PC-9 (cell line): ENCODE measurements around the gene DEFB119. TPM values are rescaled to one million over a fixed set of nuclear protein-coding genes. Genes with fewer than 3 reads are reported as not detected.

Experiments used
- BruUV-seq: library from RNA; stranded (reverse); fragments of 400-500 nt; replicated peaks from 2 replicates; lab custom pipeline; 2021; lab: Mats Ljungman, UMichigan
- CTCF ChIA-PET: fragments of 300-600 bp; sonication (Branson Sonifier 250); formaldehyde crosslinking; loops from one replicate; lab custom pipeline; 2022; ENCODE audit warnings: antibody characterized with exemption; lab: Charles Lee
- POLR2A ChIA-PET: fragments of 300-600 bp; sonication (Branson Sonifier 250); formaldehyde crosslinking; loops from one replicate; lab custom pipeline; 2022; ENCODE audit warnings: antibody characterized with exemption; ENCODE audit not compliant: unreplicated experiment; lab: Charles Lee
- DNase-seq, 2 experiments: peaks; one replicate each; pipeline versions ENCODE4 v3.0.0 to v3.0.0-alpha.2; 2015 to 2022; ENCODE audit warnings: mixed read lengths in 1 of 2
- H2AFZ ChIP-seq: fragments of 200-600 bp; sonication (generic); 2 replicates; pipeline ENCODE4 v1.8.1; 2017; ENCODE audit warnings: antibody characterized with exemption
- H3F3A ChIP-seq: fragments of 200-600 bp; sonication (generic); 2 replicates; pipeline ENCODE4 v1.8.1; 2017; ENCODE audit warnings: antibody characterized with exemption, mild to moderate bottlenecking, low read depth; ENCODE audit not compliant: insufficient read depth
- H3K27ac ChIP-seq: fragments of 200-600 bp; sonication (generic); 2 replicates; pipeline ENCODE4 v1.6.1; 2016; ENCODE audit warnings: mixed run types
- H3K27me3 ChIP-seq: fragments of 200-600 bp; sonication (generic); 2 replicates; pipeline ENCODE4 v1.6.1; 2016; ENCODE audit warnings: low read depth, mixed run types; ENCODE audit not compliant: insufficient read depth
- H3K36me3 ChIP-seq: fragments of 200-600 bp; sonication (generic); 2 replicates; pipeline ENCODE4 v1.6.1; 2016; ENCODE audit warnings: low read depth, mixed run types
- H3K4me1 ChIP-seq: fragments of 200-600 bp; sonication (generic); replicated peaks from 2 replicates; pipeline ENCODE4 v1.6.1; 2016; ENCODE audit warnings: mixed run types; ENCODE audit not compliant: insufficient read depth
- H3K4me2 ChIP-seq: fragments of 200-600 bp; sonication (generic); 2 replicates; pipeline ENCODE4 v1.6.1; 2017; ENCODE audit warnings: mixed run types
- H3K4me3 ChIP-seq: fragments of 200-600 bp; sonication (generic); 2 replicates; pipeline ENCODE4 v1.6.1; 2016; ENCODE audit warnings: mixed run types
- H3K79me2 ChIP-seq: fragments of 200-600 bp; sonication (generic); 2 replicates; pipeline ENCODE4 v1.6.1; 2017; ENCODE audit warnings: low read depth, mixed run types
- H3K9me2 ChIP-seq: fragments of 200-600 bp; sonication (generic); 2 replicates; pipeline ENCODE4 v1.8.1; 2017; ENCODE audit warnings: mild to moderate bottlenecking; ENCODE audit not compliant: insufficient read depth
- H3K9me3 ChIP-seq: fragments of 200-600 bp; sonication (generic); 2 replicates; pipeline ENCODE4 v1.8.1; 2016; ENCODE audit warnings: low read depth; ENCODE audit not compliant: insufficient read depth
- H4K20me1 ChIP-seq: fragments of 200-600 bp; sonication (generic); 2 replicates; pipeline ENCODE4 v1.8.1; 2017; ENCODE audit not compliant: insufficient read depth
- CTCF ChIP-seq: fragments of 200-600 bp; sonication (generic); conservative IDR thresholded peaks from 2 replicates; pipeline ENCODE4 v1.6.1; 2017; ENCODE audit warnings: mixed run types, antibody characterized with exemption, mild to moderate bottlenecking, moderate library complexity
- EZH2 ChIP-seq: fragments of 200-600 bp; sonication (generic); IDR thresholded peaks from 2 replicates; pipeline ENCODE4 v1.8.0; 2017; ENCODE audit warnings: antibody characterized with exemption, low read depth
- intact Hi-C: fragments of 100-400 bp; cut with micrococcal nuclease; formaldehyde crosslinking; loops from one replicate; pipeline ENCODE4 v1.10.0; 2022; ENCODE audit not compliant: unreplicated experiment
- total RNA-seq: library from RNA; stranded (reverse); gene quantifications from 2 replicates; pipeline ENCODE4 v1.2.3, GENCODE V29; 2021

DEFB119 gene
- total RNA-seq, 1 experiment from 2014 or later, result not detected

GRCh38 chr20:31403886-31404285 lies 13.5 kb upstream of the DEFB119 start:
- DNase-seq, result no peak
- no peaks in the 10 kb centered on the region for H3K9me3 ChIP-seq
- H3K27ac ChIP-seq, result no peak overlapping the region
- no peaks in the 10 kb centered on the region for H3K36me3 ChIP-seq
- intact Hi-C loops, result no loop called here
- H3K27me3 ChIP-seq, result peaks cover 25% of the 10 kb centered on the region
- no peak overlapping the region for H2AFZ ChIP-seq
- POLR2A ChIA-PET, result no interaction called here
- H3K79me2 ChIP-seq, result no peaks in the 10 kb centered on the region
- no peaks in the 10 kb centered on the region for H3K9me2 ChIP-seq
- no peaks in the 10 kb centered on the region for H3K4me1 ChIP-seq
- no peaks in the 10 kb centered on the region for H4K20me1 ChIP-seq
- TF ChIP-seq CTCF, result no peak
- TF ChIP-seq EZH2, result no peak
- H3F3A ChIP-seq, result no peaks in the 10 kb centered on the region
- H3K4me3 ChIP-seq, result no peak overlapping the region
- BruUV-seq, result no TSS peak
- H3K4me2 ChIP-seq, result no peak overlapping the region
- CTCF ChIA-PET, result no interaction called here

GRCh38 chr20:31394900-31395299 lies 4.5 kb upstream of the DEFB119 start:
- H3K79me2 ChIP-seq, result no peaks in the 10 kb centered on the region
- H3K4me2 ChIP-seq, result no peak overlapping the region
- no peaks in the 10 kb centered on the region for H3F3A ChIP-seq
- H3K36me3 ChIP-seq, result no peaks in the 10 kb centered on the region
- H3K27ac ChIP-seq, result no peak overlapping the region
- H2AFZ ChIP-seq, result no peak overlapping the region
- ChIA-PET CTCF (no interaction called here), POLR2A (no interaction called here)
- peaks cover 18% of the 10 kb centered on the region; the same call in 1 of the 2 replicates for H3K27me3 ChIP-seq
- no peak overlapping the region for H3K4me3 ChIP-seq
- TF ChIP-seq CTCF (no peak), EZH2 (no peak)
- no peaks in the 10 kb centered on the region for H3K9me2 ChIP-seq
- H3K4me1 ChIP-seq, result no peaks in the 10 kb centered on the region
- BruUV-seq, result no TSS peak
- DNase-seq, result no peak
- H4K20me1 ChIP-seq, result no peaks in the 10 kb centered on the region
- no peaks in the 10 kb centered on the region for H3K9me3 ChIP-seq
- intact Hi-C loops, result no loop called here

GRCh38 chr20:31392836-31393235 lies 2.4 kb upstream of the DEFB119 start:
- H3K4me1 ChIP-seq, result no peaks in the 10 kb centered on the region
- no peaks in the 10 kb centered on the region for H3K9me3 ChIP-seq
- H3K4me3 ChIP-seq, result no peak overlapping the region
- H3K9me2 ChIP-seq, result no peaks in the 10 kb centered on the region
- TF ChIP-seq EZH2 (no peak), CTCF (no peak)
- CTCF ChIA-PET, result no interaction called here
- DNase-seq, result no peak
- H3K27ac ChIP-seq, result no peak overlapping the region
- H3K79me2 ChIP-seq, result no peaks in the 10 kb centered on the region
- no peaks in the 10 kb centered on the region for H3K36me3 ChIP-seq
- H3F3A ChIP-seq, result no peaks in the 10 kb centered on the region
- BruUV-seq, result no TSS peak
- POLR2A ChIA-PET, result no interaction called here
- intact Hi-C loops, result no loop called here
- H4K20me1 ChIP-seq, result no peaks in the 10 kb centered on the region
- no peak overlapping the region for H3K4me2 ChIP-seq
- no peak overlapping the region for H2AFZ ChIP-seq
- H3K27me3 ChIP-seq, result peaks cover 29% of the 10 kb centered on the region
